Coronary artery (tissue), 2 donors: ENCODE measurements around the gene CDC42BPA.

ENCODE experiments used
- DNase-seq: peaks from one replicate; pipeline ENCODE4 v3.0.0-alpha.2; 2017; ENCODE audit warnings: low spot score
- H3K27ac ChIP-seq, 2 donors: fragments of 200-600 bp; sonication (generic); one replicate each; pipeline ENCODE4 v1.5.1; 2016 to 2019
- H3K4me3 ChIP-seq: fragments of 200-600 bp; sonication (generic); 2 replicates; pipeline ENCODE4 v1.5.1; 2016; ENCODE audit warnings: mild to moderate bottlenecking, moderate library complexity
- TF ChIP-seq, protein P1 (sequence below): fragments of 200-600 bp; sonication (generic); IDR thresholded peaks from one replicate; pipeline ENCODE4 v1.5.1; 2019; ENCODE audit warnings: antibody characterized with exemption

The CDC42BPA gene

DNA sequence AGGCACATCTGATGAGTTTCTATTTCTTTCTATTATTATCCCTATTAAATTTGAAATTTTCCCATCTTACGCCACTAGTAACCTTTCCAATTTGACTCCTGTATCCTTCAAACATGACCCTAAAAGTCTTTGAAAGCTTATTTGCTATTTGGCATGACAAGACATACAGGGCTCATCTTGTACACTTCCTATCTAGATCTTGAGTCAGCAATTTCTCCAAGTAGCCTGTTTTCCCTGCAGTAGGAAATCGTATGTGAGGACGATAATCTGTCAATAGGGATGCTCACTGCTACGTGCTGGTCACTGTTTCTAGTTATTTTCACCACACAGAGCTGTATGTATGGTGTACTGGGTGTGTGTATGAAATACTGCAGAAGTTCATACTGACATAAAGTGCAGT lies 142.7 kb downstream of the CDC42BPA start:
- no peak for DNase-seq
- TF ChIP-seq, protein P1, sequence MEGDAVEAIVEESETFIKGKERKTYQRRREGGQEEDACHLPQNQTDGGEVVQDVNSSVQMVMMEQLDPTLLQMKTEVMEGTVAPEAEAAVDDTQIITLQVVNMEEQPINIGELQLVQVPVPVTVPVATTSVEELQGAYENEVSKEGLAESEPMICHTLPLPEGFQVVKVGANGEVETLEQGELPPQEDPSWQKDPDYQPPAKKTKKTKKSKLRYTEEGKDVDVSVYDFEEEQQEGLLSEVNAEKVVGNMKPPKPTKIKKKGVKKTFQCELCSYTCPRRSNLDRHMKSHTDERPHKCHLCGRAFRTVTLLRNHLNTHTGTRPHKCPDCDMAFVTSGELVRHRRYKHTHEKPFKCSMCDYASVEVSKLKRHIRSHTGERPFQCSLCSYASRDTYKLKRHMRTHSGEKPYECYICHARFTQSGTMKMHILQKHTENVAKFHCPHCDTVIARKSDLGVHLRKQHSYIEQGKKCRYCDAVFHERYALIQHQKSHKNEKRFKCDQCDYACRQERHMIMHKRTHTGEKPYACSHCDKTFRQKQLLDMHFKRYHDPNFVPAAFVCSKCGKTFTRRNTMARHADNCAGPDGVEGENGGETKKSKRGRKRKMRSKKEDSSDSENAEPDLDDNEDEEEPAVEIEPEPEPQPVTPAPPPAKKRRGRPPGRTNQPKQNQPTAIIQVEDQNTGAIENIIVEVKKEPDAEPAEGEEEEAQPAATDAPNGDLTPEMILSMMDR = no peak
- H3K4me3 ChIP-seq = no peak overlapping the region
- H3K27ac ChIP-seq = no peak overlapping the region

DNA sequence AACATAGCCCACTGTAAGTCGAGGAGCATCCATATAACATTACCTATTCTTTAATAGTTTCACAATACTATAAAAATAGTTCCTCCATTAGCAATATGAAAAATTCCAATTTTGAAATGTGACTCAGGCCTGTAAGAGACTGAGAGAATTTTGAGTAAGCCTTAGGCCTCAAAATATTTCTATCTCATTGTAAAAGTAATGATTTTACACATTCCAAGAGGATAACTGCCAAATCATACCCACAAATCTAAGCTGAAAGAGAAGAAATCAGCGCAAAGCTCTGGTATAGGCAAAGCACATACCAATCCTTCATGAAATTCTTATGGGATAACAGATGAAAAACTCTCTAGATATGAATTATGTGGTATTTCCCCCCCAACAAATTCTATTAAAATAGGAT lies 144.1 kb downstream of the CDC42BPA start:
- TF ChIP-seq, protein P1 = no peak
- no peak for DNase-seq
- Histone ChIP-seq H3K4me3 (no peak overlapping the region), H3K27ac (no peak overlapping the region)

DNA sequence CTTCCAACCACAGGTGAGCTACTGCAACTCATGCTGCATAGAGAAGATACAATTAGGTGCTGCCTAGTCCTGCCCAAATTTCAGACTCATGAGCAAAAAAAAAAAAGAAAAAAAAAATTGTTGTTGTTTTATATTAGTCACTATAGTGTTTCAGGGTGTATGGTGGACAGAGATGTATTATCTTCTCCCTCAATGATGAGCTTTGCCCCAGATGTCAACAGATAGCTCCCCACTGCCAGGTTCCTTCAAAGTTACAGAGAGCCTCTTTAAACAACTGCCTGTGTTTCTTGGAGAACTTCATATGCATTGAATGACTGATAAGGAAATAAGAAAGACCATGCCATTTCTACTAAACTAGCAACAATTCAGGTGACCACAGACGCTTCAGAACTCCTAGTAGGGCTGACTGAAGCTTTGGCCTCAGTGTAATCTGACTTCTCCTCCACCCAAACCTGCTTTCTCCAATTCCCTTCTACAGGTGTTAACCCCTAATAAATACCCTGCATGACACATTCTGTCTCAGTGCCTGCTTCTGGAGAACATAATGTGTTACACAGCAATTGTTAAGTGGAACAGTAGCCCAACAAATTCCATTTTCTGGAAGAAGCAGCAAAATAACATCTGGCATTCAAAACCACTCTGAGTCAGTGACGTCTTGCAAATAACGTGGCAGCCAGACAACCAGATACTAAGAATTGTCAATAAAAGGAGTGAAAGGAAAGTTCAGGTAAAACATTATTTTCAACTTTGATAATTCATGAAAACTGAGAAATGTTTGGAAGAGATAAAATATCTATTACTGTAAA lies 147.7 kb downstream of the CDC42BPA start:
- Histone ChIP-seq H3K27ac (no peak overlapping the region), H3K4me3 (no peak overlapping the region)
- TF ChIP-seq, protein P1 = no peak
- DNase-seq = no peak

DNA sequence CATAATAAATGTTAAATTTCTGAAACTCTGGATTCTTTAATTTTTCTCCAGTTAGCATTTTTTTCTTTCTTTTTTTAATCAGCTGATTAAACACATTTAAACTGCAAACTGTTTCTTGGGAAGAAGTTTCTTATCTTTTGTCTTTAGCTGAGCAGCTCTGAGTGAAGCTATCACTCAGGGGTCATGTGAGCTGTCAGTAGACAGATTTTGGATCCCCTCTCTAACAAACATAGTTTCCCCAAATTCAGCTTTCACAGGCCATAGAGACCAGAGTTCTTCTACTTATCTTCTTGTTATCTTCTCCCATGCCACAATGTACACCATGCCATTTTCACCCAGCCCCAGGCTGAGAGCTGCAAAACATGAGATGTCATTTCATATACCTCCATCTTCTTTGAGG lies 148.9 kb downstream of the CDC42BPA start:
- TF ChIP-seq, protein P1 = no peak
- H3K4me3 ChIP-seq = no peak overlapping the region
- DNase-seq = no peak

DNA sequence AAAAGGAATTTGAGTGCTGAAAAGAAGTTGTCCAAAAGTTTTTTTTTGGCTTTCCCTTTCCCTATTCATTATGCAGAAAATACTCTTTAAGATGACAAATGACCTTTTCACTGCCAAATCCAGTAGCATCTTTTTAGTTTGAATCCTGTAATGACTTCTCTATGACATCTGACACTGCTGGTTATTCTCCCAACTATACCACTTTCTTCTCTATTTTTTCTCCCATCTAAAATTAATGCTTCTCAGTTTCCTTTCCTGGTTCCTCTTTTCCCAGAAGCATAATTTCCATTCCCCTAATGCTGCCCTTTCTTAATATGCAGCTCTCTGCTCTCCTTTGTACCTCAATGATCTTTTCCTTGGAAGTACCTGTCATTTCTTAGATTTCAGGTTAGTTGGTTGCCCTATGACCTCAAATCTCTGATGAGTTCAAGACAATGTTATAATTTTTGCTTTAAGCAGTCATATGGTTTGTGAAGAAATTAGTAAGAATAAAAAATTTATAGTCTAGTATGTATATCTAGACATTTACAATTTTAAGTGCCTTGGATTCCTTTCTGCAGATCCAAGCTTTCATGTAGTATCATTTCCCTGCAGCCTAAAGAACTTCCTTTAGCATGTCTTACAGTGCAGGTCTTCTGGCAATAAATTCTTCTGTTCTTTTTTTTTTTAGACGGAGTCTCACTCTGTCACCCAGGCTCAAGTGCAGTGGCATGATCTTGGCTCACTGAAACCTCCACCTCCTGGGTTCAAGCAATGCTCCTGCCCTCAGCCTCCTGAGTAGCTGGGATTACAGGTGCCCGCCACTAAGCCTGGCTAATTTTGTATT lies 150.8 kb downstream of the CDC42BPA start:
- Histone ChIP-seq H3K4me3 (no peak overlapping the region), H3K27ac (no peak overlapping the region)
- TF ChIP-seq, protein P1 = no peak
- DNase-seq = no peak

More for the DNA sequence above, 148.9 kb downstream of the CDC42BPA start:
- H3K27ac ChIP-seq = no peak overlapping the region

DNA sequence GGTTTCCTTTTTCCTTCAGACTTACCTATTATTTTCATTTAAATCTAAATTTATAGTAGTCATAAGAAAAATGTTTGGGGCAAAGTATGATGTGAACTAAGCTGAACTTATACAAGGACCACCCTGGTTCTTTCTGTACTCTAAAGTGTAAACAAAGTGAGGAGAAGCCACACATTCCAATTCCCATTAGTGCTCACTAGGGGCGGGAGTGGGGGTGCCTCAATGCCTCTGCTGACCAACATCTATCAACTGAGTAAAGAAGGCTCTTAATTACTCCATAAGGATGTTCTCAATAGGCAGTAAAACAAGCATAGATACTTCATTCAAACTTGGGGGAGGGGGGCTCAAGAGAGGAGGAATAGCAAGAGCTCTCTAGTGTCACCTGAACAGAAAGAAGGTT lies 151.7 kb downstream of the CDC42BPA start:
- DNase-seq = no peak
- TF ChIP-seq, protein P1 = no peak

More for the DNA sequence above, 151.7 kb downstream of the CDC42BPA start:
- Histone ChIP-seq H3K27ac (no peak overlapping the region), H3K4me3 (no peak overlapping the region)
